NCI-H2227 (cell line): Measurements from ENCODE around the gene NAT10.

Experiments
- DNase-seq: peaks from one replicate; lab custom pipeline; 2025; ENCODE audit not compliant: unreplicated experiment; lab: John Stamatoyannopoulos, UW

Gene NAT10

GRCh38 chr11:34185926-34186841, 80.8 kb downstream of the NAT10 start:
- DNase-seq, result no peak

- DNase-seq, result no peak
Measured at GRCh38 chr11:34188181-34188580, 82.8 kb downstream of the NAT10 start.

GRCh38 chr11:34189191-34189590, 83.8 kb downstream of the NAT10 start:
- no peak for DNase-seq

- no peak for DNase-seq
Measured at GRCh38 chr11:34190192-34191139, 85.0 kb downstream of the NAT10 start.

GRCh38 chr11:34191578-34191977, 86.1 kb downstream of the NAT10 start:
- DNase-seq, result no peak

GRCh38 chr11:34192481-34193401, 87.3 kb downstream of the NAT10 start:
- peak; percentile 16 for DNase-seq

GRCh38 chr11:34194576-34195335, 89.3 kb downstream of the NAT10 start:
- no peak for DNase-seq
